Panc1 (cell line): Measurements from ENCODE around the gene RASA3.

Experiments
- CTCF ChIP-seq: fragments of 450-650 bp; IDR thresholded peaks from 2 replicates; pipeline ENCODE4 v1.5.1; 2017; ENCODE audit warnings: mild to moderate bottlenecking
- POLR2AphosphoS5 ChIP-seq: IDR thresholded peaks from 2 replicates; pipeline ENCODE4 v1.6.1; 2012; ENCODE audit warnings: mild to moderate bottlenecking, low read depth, low read length, moderate library complexity
- TF ChIP-seq, protein P1 (sequence below), 2 experiments: IDR thresholded peaks; 2 replicates each; pipeline ENCODE4 v1.6.1; 2011 to 2012; ENCODE audit warnings: low read depth in 2 of 2, control low read depth in 1 of 2, low read length in 1 of 2, mild to moderate bottlenecking in 1 of 2, moderate library complexity in 1 of 2; ENCODE audit not compliant: insufficient read depth in 1 of 2

DNA sequence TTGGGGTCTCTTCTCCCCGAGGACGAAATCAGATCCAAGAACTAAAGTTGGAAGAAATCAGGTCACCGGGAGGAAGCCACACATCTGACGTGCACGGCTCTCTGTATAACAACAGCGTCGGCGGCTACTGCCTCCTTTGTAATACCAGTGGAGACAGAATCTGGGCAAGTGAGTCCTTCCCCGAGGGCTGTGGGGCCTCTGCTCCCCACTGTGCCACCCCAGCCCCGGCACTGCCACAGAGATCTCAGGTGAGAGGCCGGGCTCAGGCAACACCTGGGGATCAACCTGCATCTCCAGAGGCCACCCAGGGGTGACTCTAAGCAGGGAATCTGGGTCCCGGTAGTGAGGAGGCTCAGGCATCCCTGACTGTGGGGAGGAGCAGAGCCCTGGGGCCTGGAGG is 124.9 kb downstream of the RASA3 start:
- TF ChIP-seq CTCF (no peak), POLR2AphosphoS5 (no peak)
- TF ChIP-seq, protein P1, sequence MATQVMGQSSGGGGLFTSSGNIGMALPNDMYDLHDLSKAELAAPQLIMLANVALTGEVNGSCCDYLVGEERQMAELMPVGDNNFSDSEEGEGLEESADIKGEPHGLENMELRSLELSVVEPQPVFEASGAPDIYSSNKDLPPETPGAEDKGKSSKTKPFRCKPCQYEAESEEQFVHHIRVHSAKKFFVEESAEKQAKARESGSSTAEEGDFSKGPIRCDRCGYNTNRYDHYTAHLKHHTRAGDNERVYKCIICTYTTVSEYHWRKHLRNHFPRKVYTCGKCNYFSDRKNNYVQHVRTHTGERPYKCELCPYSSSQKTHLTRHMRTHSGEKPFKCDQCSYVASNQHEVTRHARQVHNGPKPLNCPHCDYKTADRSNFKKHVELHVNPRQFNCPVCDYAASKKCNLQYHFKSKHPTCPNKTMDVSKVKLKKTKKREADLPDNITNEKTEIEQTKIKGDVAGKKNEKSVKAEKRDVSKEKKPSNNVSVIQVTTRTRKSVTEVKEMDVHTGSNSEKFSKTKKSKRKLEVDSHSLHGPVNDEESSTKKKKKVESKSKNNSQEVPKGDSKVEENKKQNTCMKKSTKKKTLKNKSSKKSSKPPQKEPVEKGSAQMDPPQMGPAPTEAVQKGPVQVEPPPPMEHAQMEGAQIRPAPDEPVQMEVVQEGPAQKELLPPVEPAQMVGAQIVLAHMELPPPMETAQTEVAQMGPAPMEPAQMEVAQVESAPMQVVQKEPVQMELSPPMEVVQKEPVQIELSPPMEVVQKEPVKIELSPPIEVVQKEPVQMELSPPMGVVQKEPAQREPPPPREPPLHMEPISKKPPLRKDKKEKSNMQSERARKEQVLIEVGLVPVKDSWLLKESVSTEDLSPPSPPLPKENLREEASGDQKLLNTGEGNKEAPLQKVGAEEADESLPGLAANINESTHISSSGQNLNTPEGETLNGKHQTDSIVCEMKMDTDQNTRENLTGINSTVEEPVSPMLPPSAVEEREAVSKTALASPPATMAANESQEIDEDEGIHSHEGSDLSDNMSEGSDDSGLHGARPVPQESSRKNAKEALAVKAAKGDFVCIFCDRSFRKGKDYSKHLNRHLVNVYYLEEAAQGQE (IDR thresholded peaks at IDR 0.05; ENCODE audit: insufficient read depth in 1 of 2, low read depth in 2 of 2, low read length in 1 of 2): no peak
